ENCODE measurements around the gene CDYL2.

Gene CDYL2

GRCh38 chr16:80716564-80717139 is 87.7 kb downstream of the CDYL2 start:
- DNase-seq (ENCODE audit: low read depth, low spot score) = no peak
- H3K4me3 ChIP-seq (ENCODE audit: low read depth, low read length) = no peak overlapping the region
- in situ Hi-C loops (cut with HindIII; ENCODE audit: low sequenced_read_pairs) = no loop called here
- TF ChIP-seq, protein P1, sequence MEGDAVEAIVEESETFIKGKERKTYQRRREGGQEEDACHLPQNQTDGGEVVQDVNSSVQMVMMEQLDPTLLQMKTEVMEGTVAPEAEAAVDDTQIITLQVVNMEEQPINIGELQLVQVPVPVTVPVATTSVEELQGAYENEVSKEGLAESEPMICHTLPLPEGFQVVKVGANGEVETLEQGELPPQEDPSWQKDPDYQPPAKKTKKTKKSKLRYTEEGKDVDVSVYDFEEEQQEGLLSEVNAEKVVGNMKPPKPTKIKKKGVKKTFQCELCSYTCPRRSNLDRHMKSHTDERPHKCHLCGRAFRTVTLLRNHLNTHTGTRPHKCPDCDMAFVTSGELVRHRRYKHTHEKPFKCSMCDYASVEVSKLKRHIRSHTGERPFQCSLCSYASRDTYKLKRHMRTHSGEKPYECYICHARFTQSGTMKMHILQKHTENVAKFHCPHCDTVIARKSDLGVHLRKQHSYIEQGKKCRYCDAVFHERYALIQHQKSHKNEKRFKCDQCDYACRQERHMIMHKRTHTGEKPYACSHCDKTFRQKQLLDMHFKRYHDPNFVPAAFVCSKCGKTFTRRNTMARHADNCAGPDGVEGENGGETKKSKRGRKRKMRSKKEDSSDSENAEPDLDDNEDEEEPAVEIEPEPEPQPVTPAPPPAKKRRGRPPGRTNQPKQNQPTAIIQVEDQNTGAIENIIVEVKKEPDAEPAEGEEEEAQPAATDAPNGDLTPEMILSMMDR (IDR thresholded peaks at IDR 0.05; ENCODE audit: low read depth, low read length) = no peak

DNA sequence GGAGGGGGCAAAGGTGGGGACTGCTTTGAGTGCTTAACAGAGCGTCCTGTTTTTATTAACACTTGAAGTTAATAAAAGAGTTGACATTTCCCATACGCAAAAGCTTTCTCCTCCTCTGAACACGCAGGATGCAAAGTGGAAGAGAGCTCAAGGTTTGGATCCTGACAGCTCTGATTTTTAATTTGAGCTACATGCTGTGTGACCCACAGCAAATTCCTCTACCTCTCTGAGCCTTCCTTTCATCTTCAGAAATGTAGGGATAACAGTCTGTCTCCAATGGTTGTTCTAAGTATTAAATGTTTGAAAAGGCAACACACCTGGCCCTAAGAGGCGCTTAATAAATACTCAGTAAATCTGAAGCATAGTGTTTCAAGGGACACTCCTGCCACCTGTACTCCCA is 93.0 kb downstream of the CDYL2 start:
- TF ChIP-seq, protein P1 (IDR thresholded peaks at IDR 0.05; ENCODE audit: low read depth, low read length) = no peak
- DNase-seq (ENCODE audit: low read depth, low spot score) = no peak
- in situ Hi-C loops (cut with HindIII; ENCODE audit: low sequenced_read_pairs) = no loop called here
- H3K4me3 ChIP-seq (ENCODE audit: low read depth, low read length) = no peak overlapping the region

DNA sequence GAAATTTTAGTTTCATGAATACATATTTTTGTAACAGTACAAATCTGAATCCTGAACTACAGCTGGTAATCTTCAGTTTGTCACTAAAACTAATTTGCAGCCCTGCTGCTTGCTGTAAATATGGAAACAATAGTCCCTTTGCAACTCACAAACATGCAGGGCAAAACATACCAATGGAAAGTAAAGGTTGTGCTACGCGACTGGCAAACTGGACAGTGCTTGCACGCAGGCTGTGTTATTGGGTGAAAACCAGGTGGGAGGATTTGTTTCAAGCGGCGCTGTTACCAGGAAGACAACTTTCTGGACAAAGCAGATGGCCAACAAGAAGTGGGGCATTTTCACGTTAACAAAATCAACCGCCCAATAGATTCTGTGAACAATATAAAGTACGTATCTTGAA is 93.5 kb downstream of the CDYL2 start:
- TF ChIP-seq, protein P1 (IDR thresholded peaks at IDR 0.05; ENCODE audit: low read depth, low read length) = no peak
- DNase-seq (ENCODE audit: low read depth, low spot score) = no peak
- H3K4me3 ChIP-seq (ENCODE audit: low read depth, low read length) = no peak overlapping the region
- in situ Hi-C loops (cut with HindIII; ENCODE audit: low sequenced_read_pairs) = no loop called here

- TF ChIP-seq, protein P1 (IDR thresholded peaks at IDR 0.05; ENCODE audit: low read depth, low read length) = no peak
- in situ Hi-C loops (cut with HindIII; ENCODE audit: low sequenced_read_pairs) = no loop called here
- no peak overlapping the region for H3K4me3 ChIP-seq (ENCODE audit: low read depth, low read length)
- DNase-seq (ENCODE audit: low read depth, low spot score) = no peak
Measured at GRCh38 chr16:80708823-80709222, 95.6 kb downstream of the CDYL2 start.

DNA sequence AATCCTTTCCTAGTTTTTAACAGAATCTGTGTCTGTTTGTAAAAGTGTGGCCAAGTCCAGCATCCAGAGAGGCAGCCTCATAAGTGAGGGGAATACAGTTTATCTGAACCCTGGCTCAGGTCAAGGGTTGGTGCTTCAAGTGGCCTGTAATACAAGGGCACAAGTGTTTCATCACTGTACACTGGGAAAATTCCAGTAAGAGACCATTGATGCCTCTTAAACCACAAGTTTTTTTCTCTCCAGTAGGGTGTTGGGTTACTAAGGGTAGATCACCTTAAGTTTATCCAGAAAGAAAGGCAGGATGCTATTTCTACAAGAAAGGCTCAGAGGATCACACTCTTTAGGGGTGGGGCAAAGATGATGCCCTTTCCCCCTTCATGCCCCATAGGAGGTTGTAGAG is 96.7 kb downstream of the CDYL2 start:
- in situ Hi-C loops (cut with HindIII; ENCODE audit: low sequenced_read_pairs) = no loop called here
- no peak for DNase-seq (ENCODE audit: low read depth, low spot score)
- TF ChIP-seq, protein P1 (IDR thresholded peaks at IDR 0.05; ENCODE audit: low read depth, low read length) = no peak
- no peak overlapping the region for H3K4me3 ChIP-seq (ENCODE audit: low read depth, low read length)

DNA sequence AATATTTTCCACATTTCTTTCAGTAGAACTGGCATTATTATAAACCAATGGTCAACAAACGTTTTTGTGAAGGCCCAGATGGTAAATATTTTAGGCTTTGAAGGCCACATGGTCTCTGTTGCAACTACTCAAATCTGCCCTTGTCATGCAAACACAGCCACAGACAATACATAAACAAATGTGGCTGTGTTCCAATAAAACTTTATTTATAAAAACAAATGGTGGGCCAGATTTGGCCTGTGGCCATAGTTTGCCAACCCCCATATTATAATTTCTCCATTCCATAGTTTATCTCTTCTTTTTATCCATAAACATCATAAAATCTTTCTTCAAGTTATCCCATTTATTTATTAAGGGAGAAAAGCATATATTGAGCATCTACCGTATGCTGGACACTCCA is 98.8 kb downstream of the CDYL2 start:
- TF ChIP-seq, protein P1 (IDR thresholded peaks at IDR 0.05; ENCODE audit: low read depth, low read length) = no peak
- in situ Hi-C loops (cut with HindIII; ENCODE audit: low sequenced_read_pairs) = no loop called here
- no peak overlapping the region for H3K4me3 ChIP-seq (ENCODE audit: low read depth, low read length)
- DNase-seq (ENCODE audit: low read depth, low spot score) = no peak

Measured in astrocyte of the spinal cord (primary cell).